Peyer's patch (tissue), 4 donors: ENCODE measurements around the gene DLGAP1.

Experiments used
- POLR2A ChIP-seq, 2 donors: fragments of 450-650 bp; IDR thresholded peaks; one replicate each; pipeline ENCODE4 v1.5.1; 2017; ENCODE audit warnings: antibody characterized with exemption in 2 of 2, mild to moderate bottlenecking in 2 of 2, moderate library complexity in 2 of 2
- TF ChIP-seq, protein P1 (sequence below), 6 experiments: fragments of 450-650 bp in 4 of 6; fragments of 200-600 bp in 2 of 6; sonication (generic) in 1 of 6; IDR thresholded peaks; one replicate each; pipeline ENCODE4 v1.5.1; 2017 to 2019; ENCODE audit warnings: antibody characterized with exemption in 6 of 6, mild to moderate bottlenecking in 3 of 6, moderate library complexity in 1 of 6

DNA sequence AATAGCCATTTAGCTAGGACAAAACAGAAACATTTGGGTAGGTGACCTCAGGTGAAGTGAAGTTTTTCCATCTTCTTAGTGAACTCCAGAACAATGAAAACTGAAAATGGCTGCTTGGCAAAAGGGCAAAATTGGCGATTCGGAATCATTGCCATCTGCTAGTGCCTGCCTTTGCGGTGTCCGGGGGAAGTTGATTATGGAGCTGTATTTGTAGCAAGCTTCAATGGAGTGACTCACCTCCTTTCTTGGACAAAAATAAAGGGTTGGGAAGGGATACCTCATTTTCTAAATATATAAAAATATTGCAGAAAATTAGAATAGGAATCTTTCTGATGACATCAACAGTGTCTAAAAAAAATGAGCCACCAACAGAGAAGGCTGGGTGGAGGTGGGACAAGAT, 544.6 kb downstream of the DLGAP1 start:
- TF ChIP-seq, protein P1, sequence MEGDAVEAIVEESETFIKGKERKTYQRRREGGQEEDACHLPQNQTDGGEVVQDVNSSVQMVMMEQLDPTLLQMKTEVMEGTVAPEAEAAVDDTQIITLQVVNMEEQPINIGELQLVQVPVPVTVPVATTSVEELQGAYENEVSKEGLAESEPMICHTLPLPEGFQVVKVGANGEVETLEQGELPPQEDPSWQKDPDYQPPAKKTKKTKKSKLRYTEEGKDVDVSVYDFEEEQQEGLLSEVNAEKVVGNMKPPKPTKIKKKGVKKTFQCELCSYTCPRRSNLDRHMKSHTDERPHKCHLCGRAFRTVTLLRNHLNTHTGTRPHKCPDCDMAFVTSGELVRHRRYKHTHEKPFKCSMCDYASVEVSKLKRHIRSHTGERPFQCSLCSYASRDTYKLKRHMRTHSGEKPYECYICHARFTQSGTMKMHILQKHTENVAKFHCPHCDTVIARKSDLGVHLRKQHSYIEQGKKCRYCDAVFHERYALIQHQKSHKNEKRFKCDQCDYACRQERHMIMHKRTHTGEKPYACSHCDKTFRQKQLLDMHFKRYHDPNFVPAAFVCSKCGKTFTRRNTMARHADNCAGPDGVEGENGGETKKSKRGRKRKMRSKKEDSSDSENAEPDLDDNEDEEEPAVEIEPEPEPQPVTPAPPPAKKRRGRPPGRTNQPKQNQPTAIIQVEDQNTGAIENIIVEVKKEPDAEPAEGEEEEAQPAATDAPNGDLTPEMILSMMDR (IDR thresholded peaks at IDR 0.05) = no peak
- no peak for TF ChIP-seq POLR2A (IDR thresholded peaks at IDR 0.05)
